K562 (cell line): ENCODE measurements around the gene TK1. TPM values are rescaled to one million over a fixed set of nuclear protein-coding genes. Genes with fewer than 3 reads are reported as not detected.

ENCODE experiments used
- ATAC-seq: fragments of 200-7000 bp; cut with Tn5 transposase; 3 replicates; pipeline ENCODE4 v1.9.1; 2020; ENCODE audit warnings: moderate library complexity
- Bru-seq: library from RNA; stranded (reverse); fragments of 400-500 nt; gene quantifications from one replicate; lab custom pipeline; 2021; lab: Mats Ljungman, UMichigan
- BruChase-seq, 2 experiments: library from RNA; stranded (reverse); fragments of 400-500 nt; gene quantifications; one replicate each; lab custom pipeline; 2021; lab: Mats Ljungman, UMichigan
- BruUV-seq: library from RNA; stranded (reverse); fragments of 400-500 nt; replicated peaks from 2 replicates; lab custom pipeline; 2021; lab: Mats Ljungman, UMichigan
- CTCF ChIA-PET: fragments of 300-600 bp; formaldehyde crosslinking; extraction: SDS; loops from one replicate; lab custom pipeline; 2021; ENCODE audit warnings: low intra/inter-chr PET ratio; lab: Yijun Ruan, JAX
- POLR2A ChIA-PET: fragments of 300-600, 350-650 bp; sonication (Branson Sonifier 250); formaldehyde crosslinking; extraction: SDS; loops from one replicate; lab custom pipeline; 2021; ENCODE audit warnings: antibody characterized with exemption, inconsistent platforms; lab: Yijun Ruan, JAX
- DNase-seq, 4 experiments: peaks; one replicate each; pipeline versions ENCODE4 v3.0.0 to v3.0.0-alpha.2; 2011 to 2018; ENCODE audit warnings: low spot score in 3 of 4, mixed read lengths in 3 of 4; ENCODE audit errors: extremely low read depth in 1 of 4
- FAIRE-seq: peaks from 2 replicates; lab custom pipeline; 2011; peaks lifted over from hg19 to GRCh38; lab: Jason Lieb, UNC
- H2AFZ ChIP-seq: 2 replicates; pipeline ENCODE4 v1.6.0; 2011; ENCODE audit warnings: low read depth, low read length, control low read depth, inconsistent platforms
- H3K27ac ChIP-seq: fragments of 200-600 bp; 3 replicates; pipeline ENCODE4 v1.8.0; 2011; ENCODE audit warnings: low read depth, mild to moderate bottlenecking, control low read depth, inconsistent platforms, low read length, moderate library complexity, mixed read lengths; ENCODE audit errors: extremely low read depth
- H3K27me3 ChIP-seq, 2 experiments: fragments of 300-600 bp in 1 of 2; 2 replicates in 1 of 2; 3 replicates in 1 of 2; pipeline versions ENCODE4 v1.6.0 to v1.8.0; 2011; ENCODE audit warnings: inconsistent platforms in 2 of 2, low read length in 2 of 2, mild to moderate bottlenecking in 1 of 2, mixed read lengths in 1 of 2, moderate library complexity in 1 of 2; ENCODE audit not compliant: control insufficient read depth in 2 of 2, insufficient read depth in 2 of 2
- H3K36me3 ChIP-seq: fragments of 300-600 bp; 3 replicates; pipeline ENCODE4 v1.8.0; 2011; ENCODE audit warnings: mild to moderate bottlenecking, low read length, inconsistent platforms; ENCODE audit not compliant: control insufficient read depth, insufficient read depth
- H3K4me1 ChIP-seq, 2 experiments: fragments of 200-600 bp in 1 of 2; replicated peaks in 1 of 2; 2 replicates in 1 of 2; 3 replicates in 1 of 2; pipeline versions ENCODE4 v1.5.1 to v1.8.0; 2011; ENCODE audit warnings: inconsistent platforms in 2 of 2, low read length in 2 of 2, mild to moderate bottlenecking in 1 of 2, mixed read lengths in 1 of 2, moderate library complexity in 1 of 2; ENCODE audit not compliant: control insufficient read depth in 2 of 2, insufficient read depth in 2 of 2
- H3K4me2 ChIP-seq: 2 replicates; pipeline ENCODE4 v1.6.1; 2011; ENCODE audit warnings: low read length, control low read depth, inconsistent platforms, mixed read lengths; ENCODE audit not compliant: insufficient read depth
- H3K4me3 ChIP-seq: fragments of 200-600 bp; sonication (generic), shearing (Covaris generic); 2 replicates; pipeline ENCODE4 v1.5.1; 2016; ENCODE audit warnings: control low read depth, inconsistent platforms
- H3K79me2 ChIP-seq: fragments of 200-600 bp; 3 replicates; pipeline ENCODE4 v1.8.0; 2011; ENCODE audit warnings: low read length, inconsistent platforms; ENCODE audit not compliant: control insufficient read depth, insufficient read depth
- H3K9ac ChIP-seq, 2 experiments: 2 replicates each; pipeline versions ENCODE4 v1.6.0 to v1.6.1; 2011; ENCODE audit warnings: low read depth in 2 of 2, low read length in 2 of 2, control low read depth in 1 of 2, inconsistent platforms in 1 of 2, mild to moderate bottlenecking in 1 of 2, mixed read lengths in 1 of 2; ENCODE audit not compliant: insufficient read depth in 1 of 2
- H3K9me1 ChIP-seq: one replicate; pipeline ENCODE4 v1.6.0; 2011; ENCODE audit warnings: inconsistent platforms, mild to moderate bottlenecking, low read length, moderate library complexity; ENCODE audit not compliant: control insufficient read depth, insufficient read depth
- H3K9me3 ChIP-seq: replicated peaks from 2 replicates; pipeline ENCODE4 v1.5.1; 2011; ENCODE audit warnings: low read depth, low read length, inconsistent platforms; ENCODE audit not compliant: control insufficient read depth, insufficient read depth
- H4K20me1 ChIP-seq: replicated peaks from 2 replicates; pipeline ENCODE4 v1.6.1; 2011; ENCODE audit warnings: low read length, inconsistent platforms, mixed read lengths; ENCODE audit not compliant: control insufficient read depth, insufficient read depth
- GTF2F1 ChIP-seq: IDR thresholded peaks from 2 replicates; pipeline ENCODE4 v1.6.1; 2011; ENCODE audit warnings: low read depth, low read length, improper control_type of control experiment
- HMGXB4 ChIP-seq: sonication (generic); formaldehyde crosslinking; IDR thresholded peaks from 2 replicates; pipeline ENCODE4 v1.8.1; 2023; ENCODE audit warnings: mild to moderate bottlenecking, missing genetic modification reagents
- IRF1 ChIP-seq: sonication (generic); formaldehyde crosslinking; IDR thresholded peaks from 2 replicates; pipeline ENCODE4 v1.8.0; 2022; ENCODE audit warnings: missing genetic modification reagents, mild to moderate bottlenecking, borderline replicate concordance
- KAT7 ChIP-seq: sonication (generic); formaldehyde crosslinking; IDR thresholded peaks from 2 replicates; pipeline ENCODE4 v1.8.0; 2022; ENCODE audit warnings: missing genetic modification reagents, mild to moderate bottlenecking, borderline replicate concordance
- STAT5A ChIP-seq: IDR thresholded peaks from 2 replicates; pipeline ENCODE4 v1.6.1; 2012; ENCODE audit warnings: low read length, inconsistent platforms, borderline replicate concordance
- TBL1XR1 ChIP-seq, 2 experiments: IDR thresholded peaks; 2 replicates each; pipeline ENCODE4 v1.6.1; 2012; ENCODE audit warnings: improper control_type of control experiment in 2 of 2, low read length in 2 of 2, mild to moderate bottlenecking in 1 of 2
- ZNF277 ChIP-seq: fragments of 250-450 bp; sonication (Bioruptor Pico); IDR thresholded peaks from 2 replicates; pipeline ENCODE4 v1.8.0; 2022; ENCODE audit warnings: inconsistent platforms, mild to moderate bottlenecking, moderate library complexity, borderline replicate concordance
- WGBS: fragments of 100-300 bp; shearing (Covaris generic); methylation state at CpG from one replicate; pipeline ENCODE4 v1.1.6; 2016; ENCODE audit warnings: low coverage, mixed read lengths; ENCODE audit not compliant: insufficient coverage; ENCODE audit errors: missing lambda C conversion rate; 5-methylcytosine and 5-hydroxymethylcytosine counted together
- in situ Hi-C: fragments of 300-500 bp; cut with MboI; formaldehyde crosslinking; loops from 4 replicates; pipeline ENCODE4 v1.15.0; 2018; ENCODE audit warnings: inconsistent platforms, mixed read lengths
- intact Hi-C: fragments of 100-400 bp; cut with micrococcal nuclease; formaldehyde crosslinking; loops from 2 replicates; pipeline ENCODE4 v1.14.2; 2022
- long read RNA-seq, 3 experiments: library from polyadenylated mRNA in 2 of 3; library from RNA in 1 of 3; unstranded in 2 of 3; stranded (forward) in 1 of 3; transcript quantifications; one replicate each; pipeline ENCODE4 v2.0.0, GENCODE V29; 2019 to 2022
- polyA minus RNA-seq, 3 experiments: library from RNA; depleted of rRNA, polyadenylated mRNA; stranded (reverse); fragments of >200 nt; gene quantifications; 2 replicates each; pipeline ENCODE4 v1.2.3, GENCODE V29; 2011
- polyA plus RNA-seq, 8 experiments: library from polyadenylated mRNA; depleted of rRNA in 4 of 8; stranded (reverse) in 5 of 8; unstranded in 3 of 8; fragments of >200 nt; fragmentation: Nextera tagmentation in 2 of 8; fragmentation: Illumina TruSeq in 1 of 8; extraction: Ambion mirVana in 2 of 8; extraction: Trizol in 1 of 8; gene quantifications; 2 replicates each; pipeline versions ENCODE4 v1.2.1 to v1.2.3, GENCODE V29; 2011 to 2014; ENCODE audit warnings: inconsistent platforms in 1 of 8, missing spikeins in 1 of 8
- total RNA-seq, 7 experiments: library from RNA; depleted of rRNA in 6 of 7; stranded (reverse); fragments of >200 nt in 6 of 7; fragmentation: Illumina TruSeq in 2 of 7; extraction: Trizol in 2 of 7; gene quantifications; 2 replicates each; pipeline versions ENCODE4 v1.2.1 to v1.2.3, GENCODE V29; 2011 to 2021; ENCODE audit warnings: low replicate concordance in 1 of 7

The TK1 gene
- total RNA-seq (2011; cell fraction: chromatin; rRNA removed; ENCODE audit: low replicate concordance), result 24.3 and 89.6 TPM in 2 replicates
- total RNA-seq (2011; cell fraction: nucleolus; rRNA removed), result 88.4 and 100 TPM in 2 replicates
- total RNA-seq (2011; cell fraction: nucleoplasm; rRNA removed), result 53.4 and 62.0 TPM in 2 replicates
- total RNA-seq (2014; rRNA removed) (195 and 231 TPM in 2 replicates), total RNA-seq (2014; rRNA removed; fragmentation: Illumina TruSeq; extraction: Trizol) (45.0 and 59.5 TPM in 2 replicates), total RNA-seq (2015; rRNA removed; fragmentation: Illumina TruSeq; extraction: Trizol) (97.7 and 98.0 TPM in 2 replicates), total RNA-seq (2021) (198 TPM in 2 replicates), polyA plus RNA-seq (2011; rRNA removed) (123 and 130 TPM in 2 replicates), polyA plus RNA-seq (2014; fragmentation: Illumina TruSeq; extraction: Trizol) (103 and 216 TPM in 2 replicates), polyA plus RNA-seq (2014; fragmentation: Nextera tagmentation; extraction: Ambion mirVana) (10 to 100 TPM in 1 of 2 experiments, 1 to 10 TPM in 1; 8.4 to 29.9 TPM), polyA plus RNA-seq (2014; rRNA removed) (192 and 280 TPM in 2 replicates), polyA minus RNA-seq (2011; rRNA and poly(A)+ RNA removed) (86.2 and 149 TPM in 2 replicates), Bru-seq, nascent RNA (percentile 80 among the genes with signal in this experiment), BruChase-seq, experiment 1, labeled RNA remaining after a 2-hour chase (percentile 72 among the genes with signal in this experiment), BruChase-seq, experiment 2, labeled RNA remaining after a 6-hour chase (percentile 70 among the genes with signal in this experiment)
- polyA plus RNA-seq (2011; cell fraction: cytosol; rRNA removed), result 232 and 546 TPM in 2 replicates
- 82.4 and 119 TPM in 2 replicates for polyA plus RNA-seq (2011; cell fraction: nucleus; rRNA removed)
- 204 and 231 TPM in 2 replicates for polyA plus RNA-seq (2012)
- 121 and 135 TPM in 2 replicates for polyA minus RNA-seq (2011; cell fraction: cytosol; rRNA and poly(A)+ RNA removed)
- 32.2 and 35.5 TPM in 2 replicates for polyA minus RNA-seq (2011; cell fraction: nucleus; rRNA and poly(A)+ RNA removed)
- long read RNA-seq, experiment 1, transcript TK1-201 (7 exons, 1,628 nt), result major isoform, 729 of 951 reads
- long read RNA-seq, experiment 1, transcript TK1-202 (8 exons, 631 nt), result minor isoform, 7 of 951 reads
- long read RNA-seq, experiment 1, transcript TK1-205 (7 exons, 642 nt), result minor isoform, 17 of 951 reads
- long read RNA-seq, experiment 1, transcript TK1-203 (6 exons, 1,681 nt), result minor isoform, 54 of 951 reads
- long read RNA-seq, experiment 1, partial matches to known transcripts, result 76 of 951 reads
- long read RNA-seq, experiment 1, other reads (novel, unspliced or antisense), result 65 of 951 reads
- long read RNA-seq, experiment 2, transcript TK1-201 (7 exons, 1,628 nt), result major isoform, 225 of 351 reads
- long read RNA-seq, experiment 2, transcript TK1-203 (6 exons, 1,681 nt), result minor isoform, 13 of 351 reads
- long read RNA-seq, experiment 2, partial matches to known transcripts, result 35 of 351 reads
- long read RNA-seq, experiment 2, other reads (novel, unspliced or antisense), result 74 of 351 reads
- long read RNA-seq, experiment 3, transcript TK1-201 (7 exons, 1,628 nt), result major isoform, 516 of 561 reads
- long read RNA-seq, experiment 3, transcript TK1-205 (7 exons, 642 nt), result minor isoform, 7 of 561 reads
- long read RNA-seq, experiment 3, transcript TK1-203 (6 exons, 1,681 nt), result minor isoform, 13 of 561 reads
- long read RNA-seq, experiment 3, partial matches to known transcripts, result 5 of 561 reads
- long read RNA-seq, experiment 3, other reads (novel, unspliced or antisense), result 20 of 561 reads

- Histone ChIP-seq H3K4me3 (peak within 1 kb of the TSS; percentile 86), H3K36me3 (peaks cover 66% of the 10 kb centered on the region; the same call in 2 of the 3 replicates), H3K27me3 (no peaks in the 10 kb centered on the region), H4K20me1 (peaks cover 14% of the 10 kb centered on the region), H3K4me1 (peaks cover 22 to 54% of the 10 kb centered on the region in 2 experiments), H2AFZ (peak within 1 kb of the TSS; percentile 86), H3K9me3 (no peaks in the 10 kb centered on the region), H3K9me1 (no peaks in the 10 kb centered on the region), H3K79me2 (peaks cover 84% of the 10 kb centered on the region), H3K4me2 (peak within 1 kb of the TSS; percentile 99), H3K27ac (peak within 1 kb of the TSS; percentile 89), H3K9ac (peak within 1 kb of the TSS; percentile 93 to 99)
- in situ Hi-C loops, result no loop called here
- DNase-seq (peak; percentile 98 to 99 (median 98)), FAIRE-seq (peak; percentile 96), ATAC-seq (peak; percentile 94)
- intact Hi-C loops, result loop anchor here (1.0 to 5.0 kb wide), 3 partner anchors 50 to 168 kb away; no protein-coding TSS in a partner anchor
- WGBS, result under 1% methylated on average over 38 of the region's 57 CpGs
- BruUV-seq, result no TSS peak
- ChIA-PET CTCF (interaction anchor here (0.6 to 0.9 kb wide), 4 partner anchors 64 to 305 kb away, joined by 3 to 4 read pairs (median 4); no protein-coding TSS in a partner anchor), POLR2A (interaction anchor here (0.5 to 3.9 kb wide), 24 partner anchors 9 to 384 kb away, joined by 3 to 29 read pairs (median 4); partner anchors contain the start of gene TMC6)
- TF ChIP-seq KAT7 (CRISPR knock-in tag) (peak; percentile 86; the same call in 1 of the 2 replicates), IRF1 (CRISPR knock-in tag) (0 out of 2 replicates have a peak, but pooled peaks have one; percentile 68), STAT5A (no peak), GTF2F1 (no peak; the same call in 1 of the 2 replicates), HMGXB4 (CRISPR knock-in tag) (peak; percentile 92; the same call in 1 of the 2 replicates), ZNF277 (CRISPR knock-in tag) (no peak), TBL1XR1 (IDR thresholded peaks at IDR 0.05; ENCODE audit: low read length in 2 of 2) (no peak; a peak in 1 of 4 replicates)
These were observed at the start of gene TK1, which contains the start of gene AFMID for GRCh38 chr17:78186692-78187595. Gene TK1 (minus strand): TSS chr17:78187052. CDS start chr17:78186994, 58 bp downstream. Gene AFMID (plus strand): TSS chr17:78187362. CDS start chr17:78187371, 9 bp downstream.
